SKM-1 (cell line): ENCODE results near the gene GON7.
"Not testable (repeated sequence)": the region's sequence is repeated elsewhere in the genome, so short reads cannot be mapped to it uniquely, and the experiment has no call there.

Experiments used
- DNase-seq: peaks from one replicate; lab custom pipeline; 2025; ENCODE audit not compliant: unreplicated experiment; lab: John Stamatoyannopoulos, UW

The GON7 gene, protein sequence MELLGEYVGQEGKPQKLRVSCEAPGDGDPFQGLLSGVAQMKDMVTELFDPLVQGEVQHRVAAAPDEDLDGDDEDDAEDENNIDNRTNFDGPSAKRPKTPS

DNA sequence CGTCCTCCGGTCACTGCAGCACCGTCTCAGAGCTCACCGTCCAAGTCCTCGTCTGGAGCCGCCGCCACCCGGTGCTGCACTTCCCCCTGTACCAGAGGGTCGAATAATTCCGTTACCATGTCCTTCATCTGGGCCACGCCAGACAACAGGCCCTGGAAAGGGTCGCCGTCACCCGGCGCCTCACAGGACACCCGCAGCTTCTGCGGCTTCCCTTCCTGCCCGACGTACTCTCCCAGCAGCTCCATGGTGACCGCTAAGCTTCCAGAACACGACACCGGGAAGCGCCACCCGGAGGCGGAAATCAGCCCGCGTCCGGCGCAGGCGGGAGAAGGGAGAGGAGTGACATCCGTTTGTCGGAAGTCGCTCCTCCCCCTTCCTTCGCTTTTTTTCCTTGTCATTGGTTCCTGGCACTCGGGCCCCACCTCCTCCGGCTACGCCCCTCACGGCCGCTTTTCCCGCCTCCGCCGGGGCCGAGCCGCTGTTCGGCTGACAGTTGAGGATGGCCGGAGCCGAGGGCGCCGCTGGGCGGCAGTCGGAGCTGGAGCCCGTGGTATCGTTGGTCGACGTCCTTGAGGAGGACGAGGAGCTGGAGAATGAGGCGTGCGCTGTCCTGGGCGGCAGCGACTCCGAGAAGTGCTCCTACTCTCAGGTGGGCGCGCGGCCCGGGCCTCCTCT lies at the start of gene GON7, which contains the start of gene UBR7:
GON7 (minus strand) TSS at position 273 of the 675 bp plus-strand sequence; CDS start at position 245, 28 bp downstream.
UBR7 (plus strand) TSS at position 464 of the 675 bp plus-strand sequence; CDS start at position 500, 36 bp downstream.
- peak; percentile 55 for DNase-seq

DNA sequence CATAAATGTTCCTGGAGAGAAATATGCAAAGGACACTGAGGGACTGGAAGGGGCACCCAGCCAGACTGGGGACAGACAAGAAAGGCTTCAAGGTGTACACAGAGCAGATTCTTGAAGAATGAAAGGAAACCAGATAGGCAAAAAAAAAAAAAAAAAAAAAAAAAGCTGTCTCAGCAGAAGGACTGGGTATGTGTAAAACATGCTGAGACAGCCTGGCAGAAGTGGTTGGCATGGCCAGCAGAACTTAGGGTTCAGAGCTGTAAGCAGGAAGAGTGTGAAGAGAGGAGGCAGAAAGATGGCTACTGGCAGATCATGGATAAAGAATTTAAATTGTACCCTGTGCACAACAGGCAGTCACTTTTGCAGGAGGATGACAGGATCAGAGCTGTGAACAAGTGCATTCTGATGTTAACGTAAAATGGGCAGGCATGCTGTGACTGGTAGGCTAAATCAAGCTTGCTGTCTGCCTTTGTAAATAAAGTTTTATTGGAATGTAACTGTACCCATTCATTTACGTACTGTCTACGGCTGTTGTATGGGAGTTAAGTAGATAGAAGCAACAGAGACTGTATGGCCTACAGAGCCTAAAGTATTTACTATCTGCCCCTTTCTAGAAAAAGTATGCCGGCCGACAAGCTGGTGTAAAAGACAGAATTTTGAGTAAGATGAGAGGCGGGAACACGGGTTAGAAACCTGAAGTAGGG lies 42.4 kb upstream of the GON7 start:
- DNase-seq, result no peak

DNA sequence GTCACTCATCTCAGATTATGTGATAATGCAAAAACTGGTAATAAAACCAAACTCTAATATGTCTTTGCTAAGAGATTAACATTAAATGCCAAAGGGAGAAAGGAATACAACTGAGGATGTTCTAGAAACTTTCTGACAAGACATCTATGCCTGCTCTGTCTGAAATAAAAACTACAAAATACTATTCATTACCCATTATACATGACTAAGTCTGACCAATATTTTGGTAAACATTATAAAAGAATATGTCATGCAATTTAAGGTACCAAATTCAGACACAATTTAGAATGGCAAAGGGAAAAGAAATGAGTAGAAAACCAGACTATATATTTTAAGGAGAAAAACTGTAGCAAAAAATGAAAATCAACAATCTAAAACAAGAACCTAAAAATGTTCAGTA lies 39.7 kb upstream of the GON7 start:
- no peak for DNase-seq

DNA sequence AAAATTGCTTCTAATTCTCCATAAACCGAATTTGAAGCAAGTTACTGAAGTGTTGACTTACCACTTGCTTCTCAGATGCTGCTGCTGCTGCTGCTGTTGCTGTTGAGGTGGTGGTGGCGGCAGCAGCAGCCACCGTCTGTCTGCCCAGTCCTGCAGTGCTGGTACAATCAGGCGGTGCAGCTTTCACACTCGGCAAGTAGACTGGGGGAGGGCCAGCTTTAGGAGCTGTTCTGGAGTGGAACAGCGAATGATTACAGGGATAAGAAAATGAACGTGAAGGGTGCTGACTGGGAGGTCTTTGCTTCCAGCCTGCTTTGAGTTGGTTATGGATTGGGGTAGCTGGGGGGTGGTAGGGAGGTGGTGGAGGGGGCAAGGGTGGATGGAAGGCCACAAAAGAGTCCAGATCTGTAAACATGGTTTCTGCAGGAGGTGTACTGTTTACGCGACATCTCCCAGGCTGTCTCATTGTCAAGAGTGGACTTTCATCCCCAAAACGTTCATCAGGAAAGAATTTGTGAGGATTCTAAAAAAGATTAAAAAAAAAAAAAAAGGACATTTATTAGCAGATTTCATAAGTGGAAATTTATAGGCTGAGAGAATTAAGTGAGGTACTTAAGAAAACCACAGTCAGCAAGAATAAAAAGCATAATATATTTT lies 39.0 kb upstream of the GON7 start:
- no peak for DNase-seq

DNA sequence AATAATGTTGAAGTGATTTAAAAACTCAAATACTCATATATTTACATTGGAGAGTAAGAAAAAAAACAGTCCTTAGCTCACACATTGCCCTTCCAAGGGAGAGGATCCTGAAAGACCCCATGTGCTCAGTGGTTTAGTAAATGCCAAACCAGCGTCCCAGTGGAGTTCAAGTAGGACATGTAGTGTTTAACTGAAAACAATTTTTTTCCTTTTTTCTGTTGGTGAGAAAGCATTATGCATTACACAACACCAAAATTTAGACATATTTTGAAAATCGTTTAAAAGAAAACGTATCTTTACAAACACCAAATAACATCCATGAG lies 33.8 kb upstream of the GON7 start:
- DNase-seq, result no peak

DNA sequence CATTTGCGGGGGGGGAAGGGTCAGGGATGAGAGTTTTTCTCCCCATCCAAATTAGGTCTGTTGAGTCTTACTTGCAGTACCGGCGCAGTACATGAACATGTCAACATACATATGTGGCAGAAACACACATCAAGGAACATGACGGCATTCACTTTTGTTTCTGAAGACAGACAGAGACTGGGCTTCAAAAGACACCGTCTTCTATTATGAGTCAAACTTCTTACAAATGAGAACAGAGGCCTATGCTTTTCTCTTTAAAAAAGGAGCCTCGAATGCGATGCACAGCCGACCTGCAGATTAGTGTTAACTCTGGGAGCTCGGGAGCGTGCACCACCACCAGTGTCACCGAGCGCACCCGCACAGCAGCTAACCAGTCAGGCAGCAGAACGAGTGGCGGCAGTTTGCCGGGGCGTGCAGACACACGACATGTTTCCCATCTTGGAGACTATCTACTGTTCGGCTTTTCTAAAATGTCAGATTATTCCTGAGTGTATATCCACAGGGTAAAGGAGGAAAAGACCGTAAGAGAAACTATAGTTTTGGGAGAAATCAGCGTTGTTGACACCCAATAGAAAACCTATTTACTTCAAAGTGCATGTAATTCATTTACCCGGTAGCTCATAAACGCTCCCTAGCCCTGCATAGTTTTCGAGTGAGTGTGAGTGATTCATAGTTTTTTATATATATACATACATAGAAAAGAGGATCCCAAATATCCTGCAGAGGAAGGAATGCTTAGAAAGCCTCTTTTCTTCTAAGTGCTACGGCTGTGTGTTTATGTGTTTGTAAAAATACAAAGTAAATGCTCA lies 33.2 kb upstream of the GON7 start:
- DNase-seq, result no peak

DNA sequence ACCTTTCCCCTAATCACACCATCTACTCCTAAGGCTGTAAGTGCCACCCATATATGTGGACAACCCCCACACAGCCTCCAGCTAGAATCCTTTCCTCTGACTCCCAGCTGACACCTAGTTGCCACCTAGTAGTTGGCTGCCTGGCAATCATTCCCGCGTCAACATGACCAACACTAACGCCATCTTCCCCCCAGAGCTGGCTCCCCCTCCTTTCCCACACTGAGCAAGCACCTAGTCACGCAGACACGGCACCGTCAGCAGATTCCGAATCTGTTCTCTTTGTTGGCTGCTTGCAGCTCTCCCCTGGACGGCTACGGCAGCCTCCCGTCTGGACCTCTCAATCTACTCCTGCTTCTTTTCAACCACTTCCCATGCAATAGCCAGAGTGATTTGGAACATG lies 27.9 kb upstream of the GON7 start:
- no peak for DNase-seq

DNA sequence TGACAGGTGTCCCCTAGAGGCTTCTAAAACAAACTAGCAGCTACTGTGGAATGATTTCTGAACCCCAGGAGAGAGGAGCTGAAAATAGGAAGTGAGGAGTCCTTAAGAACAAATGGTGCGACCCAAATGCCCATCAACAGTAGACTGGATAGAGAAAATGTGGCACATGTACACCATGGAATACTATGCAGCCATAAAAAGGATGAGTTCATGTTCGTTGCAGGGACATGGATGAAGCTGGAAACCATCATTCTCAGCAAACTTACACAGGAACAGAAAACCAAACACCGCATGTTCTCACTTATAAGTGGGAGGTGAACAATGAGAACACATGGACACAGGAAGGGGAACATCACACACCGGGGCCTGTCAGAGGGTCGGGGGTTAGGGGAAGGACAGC lies 26.2 kb upstream of the GON7 start:
- not testable (repeated sequence) for DNase-seq

DNA sequence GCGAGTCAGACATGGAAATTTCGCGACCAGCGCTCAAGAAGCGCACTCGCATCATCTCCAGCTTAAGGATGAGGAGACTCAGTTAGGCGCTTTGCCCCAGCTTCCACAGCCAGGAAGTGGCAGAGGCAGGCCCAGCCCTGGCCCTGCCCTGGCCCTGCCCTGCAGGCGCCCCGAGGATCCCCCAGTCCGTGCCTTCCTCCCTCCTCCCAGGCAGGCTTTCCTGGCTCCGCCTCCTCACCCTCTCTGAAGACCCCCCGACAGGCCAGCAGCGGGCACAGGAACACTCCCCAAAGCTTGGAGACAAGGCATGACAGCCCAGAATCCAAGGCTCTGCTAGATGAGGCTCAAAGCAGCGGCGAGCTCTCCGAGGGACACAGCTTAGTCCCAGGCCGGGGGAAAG lies 25.3 kb upstream of the GON7 start:
- DNase-seq, result no peak

DNA sequence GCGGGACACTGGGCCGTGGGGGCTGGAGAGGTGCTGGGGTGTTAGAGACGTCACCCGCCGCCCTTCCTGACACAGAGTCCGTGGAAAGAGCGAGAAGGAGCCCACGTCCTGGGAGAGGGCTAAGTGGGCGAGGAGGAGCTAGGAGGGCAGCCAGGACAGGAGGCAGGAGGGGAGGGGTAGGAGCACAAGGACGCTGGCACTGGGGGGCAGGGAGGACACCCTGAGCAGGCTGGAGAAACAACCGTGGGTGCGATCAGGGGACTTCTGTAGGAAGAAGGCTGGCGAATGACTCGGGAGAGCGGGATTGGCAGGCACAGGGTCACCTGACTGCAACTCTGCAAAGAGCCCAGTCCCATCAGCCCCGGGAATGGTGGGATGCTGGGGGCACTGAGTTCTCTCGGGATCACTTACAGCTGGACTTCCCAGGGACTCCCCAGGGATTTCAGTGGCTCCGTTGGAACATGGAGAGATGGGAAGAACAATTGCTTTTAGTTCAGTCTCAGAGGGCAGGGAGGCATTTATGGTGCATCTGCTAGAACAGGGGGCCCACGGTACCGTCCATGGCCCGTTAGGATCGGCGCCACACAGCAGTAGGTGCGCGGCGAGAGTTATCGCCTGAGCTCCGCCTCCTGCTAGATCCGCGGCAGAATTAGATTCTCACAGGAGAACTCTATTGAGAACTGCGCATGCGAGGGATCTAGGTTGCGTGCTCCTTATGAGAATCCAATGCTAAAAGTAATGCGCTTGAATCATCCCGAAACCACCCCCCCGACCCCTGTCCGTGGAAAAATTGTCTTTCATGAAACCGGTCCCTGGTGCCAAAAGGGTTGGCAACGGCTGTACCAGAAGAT lies 24.5 kb upstream of the GON7 start:
- no peak for DNase-seq

DNA sequence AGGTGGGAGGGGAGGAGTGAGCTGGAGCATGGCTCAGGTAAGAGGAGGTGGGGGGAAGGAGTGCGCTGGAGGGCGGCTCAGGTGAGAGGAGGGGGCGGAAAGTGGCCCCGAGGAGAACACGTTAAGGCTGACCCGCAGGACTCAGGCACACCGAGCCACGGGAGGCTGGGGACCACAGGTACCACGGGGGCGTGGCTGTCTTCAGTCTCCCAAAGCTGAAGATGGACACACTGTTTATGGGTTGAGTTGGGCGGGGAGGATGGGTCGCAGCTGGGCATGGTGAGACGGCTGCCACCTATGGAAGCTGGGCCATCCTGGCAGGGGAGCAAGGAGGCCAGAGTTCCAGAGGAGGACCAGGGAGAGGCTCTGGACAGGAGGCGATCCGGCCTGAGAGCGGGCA lies 23.7 kb upstream of the GON7 start:
- DNase-seq, result no peak

DNA sequence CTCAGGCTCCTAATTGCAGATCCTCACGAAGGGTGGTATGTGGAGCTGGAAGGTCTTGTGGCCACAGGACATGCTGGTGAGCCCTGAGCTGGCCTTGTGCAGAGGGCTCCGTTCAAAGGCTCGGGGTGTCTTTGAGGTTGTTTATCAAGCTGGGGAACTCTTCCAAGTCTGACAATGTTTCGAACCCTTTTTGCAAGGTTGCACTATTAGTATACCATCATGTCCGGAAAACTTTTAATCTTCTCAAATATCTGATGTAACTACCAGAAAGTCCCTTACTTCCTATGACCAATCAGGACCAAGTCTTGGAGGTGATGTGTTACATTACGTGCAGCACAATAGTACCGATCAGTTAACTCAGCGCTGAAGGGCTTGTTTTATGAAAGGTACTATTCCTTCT lies 21.7 kb upstream of the GON7 start:
- no peak for DNase-seq

DNA sequence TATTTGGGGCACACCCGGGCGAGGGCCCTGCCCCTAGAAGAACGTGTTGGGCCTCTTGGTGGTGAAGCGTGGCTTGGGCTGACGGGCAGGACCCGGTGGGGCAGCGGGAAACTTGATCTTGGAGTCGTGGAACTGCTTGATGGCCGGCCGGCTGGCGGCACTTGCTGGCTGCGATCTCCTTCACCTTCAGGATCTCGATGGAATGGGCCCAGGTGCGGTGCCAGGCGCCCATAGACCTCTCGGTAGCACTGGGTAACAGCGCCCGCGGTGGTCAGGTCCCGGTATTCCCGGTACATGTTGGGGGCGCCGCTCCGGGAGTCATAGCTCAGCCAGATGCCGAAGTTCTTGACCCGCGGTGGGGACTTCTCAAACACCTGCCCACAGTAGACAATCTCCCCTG lies 16.7 kb upstream of the GON7 start:
- no peak for DNase-seq

DNA sequence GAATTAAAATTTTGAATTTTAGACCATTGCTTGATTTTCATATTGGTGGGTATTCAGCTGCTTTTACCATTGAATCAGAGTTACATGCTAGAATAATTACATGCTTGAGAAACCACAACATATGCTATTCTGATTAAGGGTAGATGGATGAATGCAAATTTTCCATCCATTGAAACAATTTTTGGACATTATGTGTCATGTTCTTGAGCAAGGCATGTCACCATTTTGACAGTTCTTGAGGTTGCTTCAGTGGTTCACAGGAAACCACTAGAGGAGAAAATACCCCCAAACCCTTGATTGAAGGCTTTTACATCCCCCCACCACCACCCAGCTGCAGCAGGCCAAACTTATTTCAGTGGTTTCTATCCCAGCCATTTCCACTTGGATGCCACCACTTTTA lies 13.6 kb upstream of the GON7 start:
- no peak for DNase-seq

DNA sequence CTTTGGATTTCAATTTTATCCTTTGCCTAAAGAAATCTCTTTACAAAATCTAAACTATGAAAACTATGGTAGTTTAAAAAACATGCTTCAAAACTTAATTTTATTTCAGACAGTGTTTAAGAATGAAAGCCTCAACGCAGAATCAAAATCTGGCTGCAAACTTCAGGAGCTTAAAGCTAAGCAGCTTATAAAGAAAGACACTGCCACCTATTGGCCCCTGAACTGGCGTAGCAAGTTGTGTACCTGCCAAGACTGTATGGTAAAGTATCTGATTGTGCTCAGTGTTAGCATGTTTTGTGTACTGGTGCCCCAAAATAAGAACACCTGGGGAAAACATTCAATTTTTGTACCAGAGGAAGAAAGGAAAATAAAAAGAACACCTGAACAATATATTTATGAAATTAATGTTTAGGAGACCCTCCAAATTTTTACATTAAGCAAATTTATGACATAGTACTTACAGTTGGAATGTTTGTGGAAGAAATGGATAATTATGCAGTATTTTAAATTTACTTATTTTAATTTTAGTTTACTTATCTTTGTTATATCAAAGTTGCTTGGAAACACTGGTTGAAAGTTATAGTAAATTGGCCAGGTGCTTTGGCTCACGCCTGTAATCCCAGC lies 12.3 kb upstream of the GON7 start:
- peak; percentile 1 for DNase-seq

DNA sequence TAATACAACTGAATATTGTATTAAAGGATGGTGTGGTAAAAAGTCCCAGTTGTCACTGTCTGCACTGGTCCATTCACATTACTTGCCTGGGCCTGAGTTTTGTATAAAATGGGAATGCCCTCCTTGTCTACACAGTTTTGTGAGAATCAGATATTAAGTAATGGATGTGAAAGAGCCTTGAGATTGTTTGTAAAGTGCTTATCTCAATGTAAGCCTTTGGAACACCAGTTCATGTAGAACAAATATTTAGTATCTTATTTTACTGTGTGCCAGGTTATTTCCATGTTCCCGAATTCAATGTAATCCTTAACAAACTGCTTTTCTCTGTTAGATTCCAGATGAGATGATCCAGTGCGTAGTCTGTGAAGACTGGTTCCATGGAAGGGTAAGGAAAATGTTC lies 7.7 kb upstream of the GON7 start:
- DNase-seq, result no peak

DNA sequence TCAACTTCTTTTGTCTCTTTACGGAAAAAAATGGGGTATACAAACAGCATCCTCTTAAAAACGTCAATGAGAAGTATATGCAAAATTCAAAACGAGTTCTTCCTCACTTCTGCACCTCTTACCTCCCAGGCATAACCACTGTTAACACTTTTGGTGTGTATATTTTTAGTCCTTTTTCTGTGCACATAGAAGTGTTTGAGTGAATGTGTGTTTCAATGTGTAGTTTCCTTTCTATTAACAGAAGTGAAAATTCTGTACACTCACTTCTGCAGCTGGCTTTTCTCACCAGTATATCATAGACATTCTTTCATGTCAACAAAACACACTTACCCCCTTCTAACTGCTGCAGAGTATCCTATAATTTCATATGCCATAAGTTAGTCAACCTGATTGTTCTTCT lies 5.6 kb upstream of the GON7 start:
- no peak for DNase-seq

DNA sequence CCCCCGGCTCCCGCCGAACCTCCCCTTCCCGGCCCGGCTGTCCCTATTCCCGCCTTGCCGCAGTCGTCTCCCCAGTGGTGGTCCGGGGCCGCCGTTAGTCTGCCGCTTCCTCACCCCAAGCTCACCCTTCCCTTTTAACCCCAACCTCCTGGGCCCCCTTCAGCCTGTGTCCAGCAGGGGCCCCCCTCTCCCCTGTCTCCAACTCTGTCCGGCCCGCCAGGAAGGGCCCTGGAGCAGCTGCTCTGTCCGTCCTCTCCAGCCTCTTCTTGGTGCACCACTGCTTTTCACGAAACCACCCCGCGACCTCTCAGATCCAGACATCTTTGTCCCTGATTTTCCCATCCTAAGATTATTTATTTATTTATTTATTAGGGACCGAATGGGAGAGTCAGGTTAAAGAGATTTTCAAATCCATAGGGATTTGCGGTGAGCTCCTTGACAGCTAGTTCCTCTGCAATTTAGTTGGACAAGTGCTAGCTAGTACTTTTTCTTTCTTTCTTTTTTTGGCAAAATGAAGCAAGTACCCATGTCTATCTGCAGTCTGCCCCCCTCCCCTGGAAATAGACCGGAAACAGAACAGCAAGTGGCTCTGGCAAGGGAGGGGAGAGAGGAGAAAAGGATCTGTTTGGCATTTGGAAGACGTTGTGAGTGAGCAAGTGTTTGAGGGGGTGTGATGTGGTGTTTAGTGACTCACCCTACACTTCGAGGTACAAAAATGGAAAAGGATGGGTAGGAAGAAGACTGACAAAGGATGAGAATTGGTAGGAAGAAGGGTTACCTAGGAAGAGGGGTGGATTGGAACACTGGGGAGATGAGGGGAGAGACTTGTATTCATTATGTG lies 823 bp upstream of the GON7 start:
- no peak for DNase-seq

DNA sequence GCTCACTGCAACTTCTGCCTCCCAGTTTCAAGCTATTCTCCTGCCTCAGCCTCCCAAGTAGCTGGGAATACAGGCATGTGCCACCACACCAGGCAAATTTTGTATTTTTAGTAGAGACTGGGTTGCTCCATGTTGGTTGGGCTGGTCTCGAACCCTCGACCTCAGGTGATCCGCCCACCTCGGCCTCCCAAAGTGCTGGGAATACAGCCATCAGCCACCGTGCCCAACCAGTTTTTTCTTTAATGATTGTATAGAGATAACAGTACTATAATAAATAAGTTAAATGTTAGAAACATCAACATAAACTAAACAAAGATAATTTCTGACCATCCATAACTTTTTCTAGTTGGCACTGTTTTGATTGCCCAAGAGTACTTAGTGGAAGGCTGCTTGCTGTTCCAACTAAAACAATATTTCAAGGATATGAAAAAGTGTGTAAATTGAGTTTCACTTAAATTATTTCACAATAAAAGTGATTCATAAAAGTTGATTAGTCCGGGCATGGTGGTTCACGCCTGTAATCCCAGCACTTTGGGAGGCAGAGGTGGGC lies 5.6 kb downstream of the GON7 start:
- DNase-seq, result no peak
